Ramos (cell line): ENCODE data around the gene ABCC5.

Experiments used
- in situ Hi-C: fragments of 300-500 bp; cut with MboI; formaldehyde crosslinking; loops from one replicate; pipeline ENCODE4 v1.14.3; 2022; ENCODE audit warnings: low sequenced_read_pairs; ENCODE audit not compliant: unreplicated experiment

The ABCC5 gene

DNA sequence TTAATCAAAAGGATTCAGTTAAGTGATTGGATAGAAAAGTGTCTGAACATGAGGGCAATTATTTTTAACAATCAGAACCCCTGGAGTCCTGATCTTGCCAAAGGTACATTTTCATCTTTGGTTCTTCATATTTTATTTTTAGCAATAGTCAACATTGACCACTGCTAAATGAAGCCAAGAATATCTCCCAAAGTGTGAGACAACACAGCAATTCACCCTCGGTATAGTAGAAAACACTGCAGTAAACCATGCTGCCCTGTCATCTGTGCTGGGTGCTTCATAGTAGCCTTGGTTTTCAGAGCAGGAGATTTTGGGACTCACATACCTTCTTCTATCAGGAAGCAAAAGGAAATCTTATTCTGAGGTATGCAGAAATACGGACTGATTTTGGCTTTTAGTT lies 85.8 kb downstream of the ABCC5 start:
- in situ Hi-C loops: no loop called here

DNA sequence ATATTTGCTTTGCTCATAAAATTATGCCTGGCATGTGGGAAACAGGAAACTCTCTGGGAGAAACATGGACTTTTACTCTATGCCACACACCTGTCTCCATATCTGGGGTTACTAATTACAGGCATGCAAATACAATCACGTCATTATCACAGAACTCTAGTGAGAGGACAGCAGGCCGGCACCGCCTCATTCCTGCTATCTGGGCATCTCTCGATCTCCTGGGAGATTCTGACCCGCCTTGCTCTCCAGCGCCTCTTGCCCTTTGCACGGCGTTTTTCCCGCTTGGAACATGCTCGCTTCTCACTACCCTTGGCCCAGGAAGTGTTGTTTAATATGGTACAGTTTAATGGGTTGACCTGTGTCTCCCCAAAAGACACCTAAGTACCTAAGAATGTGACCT lies 87.6 kb downstream of the ABCC5 start:
- in situ Hi-C loops: no loop called here

DNA sequence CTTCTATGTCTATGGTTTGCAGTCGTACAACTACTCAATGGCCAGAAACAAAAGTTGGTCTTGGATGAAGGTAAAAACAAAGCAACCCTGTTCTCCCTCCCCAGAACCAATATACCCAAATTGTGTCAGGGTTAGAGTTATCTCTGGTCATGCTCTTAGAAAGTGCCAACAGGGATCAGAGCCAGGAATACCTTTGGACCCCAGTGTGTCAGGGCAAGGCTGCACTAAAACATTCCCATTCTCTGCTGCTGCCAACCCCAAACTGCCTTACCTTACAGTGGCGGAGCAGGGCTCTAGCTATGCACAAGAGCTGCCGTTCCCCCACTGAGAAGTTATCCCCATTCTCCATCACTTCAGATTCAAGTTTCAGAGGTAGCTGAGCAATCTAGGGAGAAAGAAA lies 90.6 kb downstream of the ABCC5 start:
- in situ Hi-C loops: no loop called here

DNA sequence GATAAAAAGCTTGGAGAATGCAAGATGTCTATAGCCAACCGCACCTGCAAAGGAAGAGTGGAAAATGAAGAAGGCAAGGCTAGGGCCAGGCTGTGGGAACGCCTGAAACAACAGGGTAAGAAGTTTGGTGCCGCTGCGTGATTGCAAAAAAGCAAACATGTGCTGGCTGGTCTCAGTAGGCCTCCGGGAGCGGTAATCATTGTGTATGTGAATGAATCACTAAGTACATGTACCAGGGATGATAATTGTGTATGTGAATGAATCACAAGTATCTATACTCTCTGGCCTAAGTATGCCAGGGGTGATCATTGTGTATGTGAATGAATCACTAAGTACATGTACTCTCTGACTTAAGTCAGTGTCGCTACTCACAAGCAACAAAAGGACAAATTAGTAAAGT lies 92.7 kb downstream of the ABCC5 start:
- in situ Hi-C loops: no loop called here

DNA sequence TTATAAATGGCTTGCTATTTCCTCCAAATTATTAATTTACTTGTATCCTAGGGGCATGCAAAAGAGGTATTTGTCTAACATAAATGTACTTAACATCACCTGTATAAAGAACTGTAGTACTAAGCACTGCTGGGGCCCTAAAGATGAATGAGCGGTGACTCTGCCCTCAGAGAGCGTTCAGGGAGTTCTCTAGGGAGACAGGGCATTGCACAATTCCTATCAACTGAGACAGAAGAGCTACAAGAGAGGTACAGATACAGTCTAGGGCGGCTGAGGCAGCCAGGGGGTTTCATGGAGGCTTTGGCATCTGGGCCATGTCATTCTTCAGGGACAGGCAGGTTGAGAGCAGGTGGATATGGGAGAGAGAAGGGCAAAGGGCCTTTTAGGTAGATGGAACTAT lies 93.1 kb downstream of the ABCC5 start:
- in situ Hi-C loops: no loop called here

DNA sequence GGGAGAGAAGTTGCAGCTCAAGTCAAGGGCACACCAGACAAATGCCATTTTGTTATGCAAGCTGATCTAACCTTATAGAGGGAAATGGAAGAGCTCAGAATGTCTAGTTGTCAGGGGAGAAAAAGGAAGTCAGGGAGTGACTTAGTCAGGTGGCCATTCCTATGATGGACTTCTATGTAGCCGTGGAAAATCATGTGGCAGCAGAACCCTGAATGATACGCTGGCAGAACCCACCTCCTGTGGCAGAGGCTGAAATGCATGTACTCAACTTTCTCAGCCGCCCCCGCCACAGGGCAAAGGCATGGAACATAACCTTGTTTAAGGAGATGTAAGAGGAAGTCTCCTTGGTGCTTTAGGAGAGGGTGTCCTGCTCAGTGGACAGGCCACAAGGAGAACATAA lies 95.3 kb downstream of the ABCC5 start:
- in situ Hi-C loops: no loop called here

DNA sequence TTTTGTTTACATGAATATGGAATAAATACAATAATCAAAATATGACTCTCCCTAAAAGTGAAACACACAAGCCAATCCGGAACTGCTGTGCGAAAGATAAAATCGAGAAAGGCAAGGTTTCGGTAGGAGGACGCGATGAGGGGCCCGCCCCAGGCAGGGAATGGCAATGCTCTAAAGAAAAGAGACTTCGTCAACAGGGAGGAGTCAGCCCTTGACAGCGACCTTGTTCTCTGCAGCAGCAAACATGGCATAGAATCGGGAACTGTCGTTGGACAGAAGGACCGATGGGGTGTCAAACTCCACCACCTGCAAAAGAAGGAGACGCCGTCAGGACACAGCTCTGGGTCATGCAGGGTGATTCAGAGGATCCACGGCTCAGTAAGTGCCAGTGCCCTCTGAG lies 96.6 kb downstream of the ABCC5 start:
- in situ Hi-C loops: no loop called here

DNA sequence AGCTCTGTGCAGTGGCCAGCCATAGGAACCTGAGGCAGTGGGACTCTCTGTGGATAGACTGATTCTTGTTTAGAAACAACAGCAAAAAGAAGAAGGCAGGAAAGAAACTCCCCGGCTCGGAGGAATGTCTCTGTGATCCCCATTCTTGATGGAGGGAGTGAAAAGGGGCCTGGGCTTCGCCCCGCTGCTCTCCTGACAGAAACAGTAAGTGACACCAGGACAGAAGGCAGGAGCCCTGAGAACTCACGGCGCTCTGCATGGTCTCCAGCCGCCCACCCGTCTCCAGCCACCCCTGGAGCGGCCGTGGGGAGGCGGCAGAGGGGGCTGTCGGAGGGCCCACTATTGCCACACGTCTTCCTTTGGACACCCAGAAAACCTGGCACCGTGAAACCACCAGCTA lies 97.3 kb downstream of the ABCC5 start:
- in situ Hi-C loops: no loop called here

DNA sequence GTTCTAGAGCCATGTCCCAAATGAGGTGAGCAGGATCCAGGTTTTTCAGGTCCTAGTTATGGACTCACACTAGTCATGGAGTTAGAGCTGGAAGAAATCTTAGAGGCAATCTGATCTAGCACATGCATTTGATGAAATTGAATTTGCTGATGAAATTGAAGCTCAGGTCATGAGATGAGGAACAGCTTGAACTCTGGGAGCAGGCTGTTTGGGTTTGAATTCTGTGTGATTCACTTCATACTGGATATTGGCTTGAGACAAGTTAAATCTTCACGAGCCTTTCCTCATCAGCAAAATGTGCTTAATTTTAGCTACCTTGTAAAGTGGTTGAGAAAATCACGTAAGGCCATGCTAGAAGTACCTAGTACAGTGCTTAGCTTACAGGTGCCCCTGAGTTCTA lies 99.5 kb downstream of the ABCC5 start:
- in situ Hi-C loops: no loop called here

DNA sequence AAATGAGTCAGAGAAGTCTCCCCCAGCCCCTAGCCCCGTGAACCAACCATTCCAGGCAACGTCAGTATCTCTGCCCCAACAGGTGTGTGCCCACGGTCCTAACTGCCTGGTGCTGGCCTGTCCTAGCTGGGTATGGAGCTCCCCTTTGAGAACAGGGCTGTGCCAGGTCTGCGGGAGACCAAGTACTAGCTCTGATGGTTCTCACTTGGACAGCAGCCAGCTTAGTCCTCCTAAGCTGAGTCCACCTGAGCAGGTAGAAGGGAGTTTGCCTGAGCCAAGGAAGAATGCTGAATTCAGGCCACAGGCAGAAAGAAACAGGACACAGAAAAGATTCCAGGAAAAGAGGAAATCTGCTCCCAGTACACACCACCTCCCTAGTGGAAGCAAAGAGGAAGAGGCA lies 99.9 kb downstream of the ABCC5 start:
- in situ Hi-C loops: no loop called here

DNA sequence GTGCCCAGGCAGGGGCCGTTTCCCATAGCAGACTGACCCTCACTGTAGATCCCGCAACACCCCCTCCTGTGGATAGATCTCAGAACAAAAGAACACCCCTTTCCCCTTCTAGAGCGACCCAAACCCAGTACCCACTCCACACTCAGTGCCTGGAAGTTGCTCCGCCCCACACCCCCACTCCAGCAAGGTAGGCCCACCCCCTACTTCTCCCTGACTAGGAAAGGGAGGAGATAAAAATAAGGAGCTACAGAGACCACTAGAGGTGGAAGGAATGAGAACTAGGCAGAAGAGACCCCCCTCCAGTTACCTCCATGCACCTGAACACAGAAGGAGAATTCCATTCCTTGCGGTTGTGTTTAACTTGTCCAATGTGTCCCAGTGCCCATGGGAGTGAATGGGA lies 102.8 kb downstream of the ABCC5 start:
- in situ Hi-C loops: no loop called here

DNA sequence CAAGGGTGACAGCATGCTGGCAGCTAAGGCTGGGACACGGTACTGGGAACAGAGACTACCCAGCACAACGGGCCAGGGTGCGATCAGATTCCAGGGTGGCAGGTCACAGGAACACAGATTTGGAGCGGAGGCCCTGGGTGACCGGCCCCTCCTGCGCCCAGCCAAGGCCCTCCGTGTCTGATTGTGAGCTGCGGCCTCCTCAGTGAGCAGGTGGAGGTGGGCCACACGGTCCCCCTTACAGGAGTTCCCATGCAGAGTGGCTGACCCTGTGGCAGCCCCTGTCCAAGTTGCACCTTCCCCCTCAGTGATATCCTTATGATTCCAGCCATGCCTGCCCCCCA lies 104.1 kb downstream of the ABCC5 start:
- in situ Hi-C loops: no loop called here

DNA sequence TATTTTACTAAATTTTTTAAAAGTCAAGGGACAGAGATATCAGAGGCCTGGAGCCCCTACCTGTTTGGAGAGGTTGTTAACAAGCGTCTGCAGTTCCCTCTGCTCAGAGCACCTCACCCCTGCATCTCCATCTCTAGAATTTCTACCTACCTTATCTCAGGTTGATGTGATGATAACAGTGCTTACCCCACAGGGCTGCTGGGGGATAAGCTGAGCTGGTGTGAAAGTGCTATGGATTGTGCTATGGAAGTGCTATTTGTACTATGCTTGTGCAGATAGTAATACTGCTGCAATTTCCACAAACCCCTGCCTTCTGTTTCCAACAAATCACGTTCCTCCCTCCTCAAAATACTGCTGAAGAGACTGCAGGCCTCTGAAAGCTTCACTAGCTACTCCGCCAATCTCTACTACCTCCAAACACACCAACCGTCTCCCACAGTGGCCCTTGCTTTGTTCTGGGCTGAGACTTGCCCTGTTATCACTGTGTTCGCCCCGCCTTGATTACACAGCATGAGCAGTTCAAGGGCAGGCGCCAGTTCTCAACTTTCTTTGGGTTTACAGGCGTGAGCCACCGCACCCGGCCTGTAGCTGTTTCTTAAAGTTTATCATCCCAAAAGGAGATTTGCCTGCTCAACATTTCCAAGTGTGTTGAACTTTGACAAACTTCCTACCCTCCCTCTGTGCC lies 104.6 kb downstream of the ABCC5 start:
- in situ Hi-C loops: no loop called here

DNA sequence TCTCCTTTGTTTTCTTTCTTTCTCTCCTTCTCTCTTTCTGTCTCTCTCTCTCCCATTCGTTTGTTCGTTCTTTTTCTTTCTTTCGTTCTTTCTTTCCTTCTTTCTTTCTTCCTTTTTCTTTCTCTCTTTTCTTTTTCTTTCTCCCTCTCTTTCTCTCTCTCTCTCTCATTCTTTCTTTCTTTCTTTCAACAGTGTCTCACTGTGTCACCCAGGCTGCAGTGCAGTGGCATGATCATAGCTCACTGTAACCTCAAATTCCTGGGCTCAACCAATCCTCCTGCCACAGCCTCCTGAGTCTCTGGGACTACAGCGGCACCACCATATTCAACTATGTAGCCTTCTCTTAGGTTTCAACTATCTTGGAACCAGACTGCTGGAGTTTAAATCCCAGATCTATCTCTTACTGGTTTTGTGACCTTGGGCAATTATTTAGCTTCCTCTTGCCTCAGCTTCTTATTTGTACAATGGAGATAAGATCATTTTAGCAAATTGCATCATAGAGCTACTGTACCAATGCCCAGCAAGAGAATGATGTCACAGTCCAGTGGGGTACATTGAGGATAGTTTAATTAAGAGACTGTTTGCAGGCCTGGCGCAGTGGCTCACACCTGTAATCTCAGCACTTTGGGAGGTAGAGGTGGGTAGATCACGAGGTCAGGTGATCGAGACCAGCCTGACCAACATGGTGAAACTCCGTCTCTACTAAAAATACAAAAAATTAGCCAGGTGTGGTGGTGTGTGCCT lies 105.7 kb downstream of the ABCC5 start:
- in situ Hi-C loops: no loop called here

DNA sequence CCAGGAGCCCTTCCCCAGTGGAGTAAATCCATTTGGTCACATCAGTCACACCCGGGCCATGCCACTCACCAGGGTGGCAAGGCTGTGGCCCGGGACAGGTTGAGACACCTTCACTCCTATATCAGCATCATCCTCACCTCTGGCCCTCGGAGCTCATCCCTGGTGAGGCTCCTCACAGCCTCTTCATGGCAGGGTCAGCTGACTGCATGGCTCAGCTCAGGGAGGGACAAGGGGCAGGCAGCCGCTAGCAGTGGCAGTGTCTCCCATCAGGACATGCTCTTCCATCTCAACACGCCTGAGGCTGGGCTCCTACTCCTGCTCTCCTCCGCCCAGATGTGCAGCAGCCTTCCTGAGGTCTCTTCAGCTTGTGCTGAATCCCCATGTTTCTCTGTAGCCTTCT lies 106.6 kb downstream of the ABCC5 start:
- in situ Hi-C loops: no loop called here

DNA sequence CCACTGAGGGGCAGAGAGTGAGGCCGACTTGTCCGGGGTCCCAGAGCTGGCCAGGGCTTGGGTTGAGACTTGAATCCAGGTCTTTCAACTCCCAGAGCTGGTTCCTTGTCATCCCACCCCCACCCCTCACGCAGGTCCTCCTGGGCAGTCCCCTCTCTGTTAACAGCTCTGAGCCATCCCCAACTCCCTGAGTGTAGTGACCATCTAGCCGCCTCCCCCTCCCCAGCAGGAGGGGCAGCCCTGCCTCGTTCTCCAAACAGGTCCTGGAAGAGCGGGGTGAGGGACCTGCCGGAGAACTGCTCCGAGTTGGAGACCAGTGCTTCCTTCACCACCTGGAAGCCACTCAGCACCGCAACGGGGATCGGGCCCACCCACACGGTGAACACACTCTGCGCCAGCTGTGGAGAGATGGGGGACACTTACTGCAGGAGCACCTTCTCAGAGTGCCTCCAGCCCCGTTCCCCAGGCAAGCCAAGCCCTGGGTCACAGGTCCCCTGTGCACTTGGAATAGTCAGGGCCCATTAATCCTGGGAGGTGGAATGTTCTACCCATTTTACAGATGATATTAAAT lies 108.6 kb downstream of the ABCC5 start:
- in situ Hi-C loops: loop anchor here (5.0 kb wide), 2 partner anchors 108 to 373 kb away; partner anchors contain the start of gene ABCC5

DNA sequence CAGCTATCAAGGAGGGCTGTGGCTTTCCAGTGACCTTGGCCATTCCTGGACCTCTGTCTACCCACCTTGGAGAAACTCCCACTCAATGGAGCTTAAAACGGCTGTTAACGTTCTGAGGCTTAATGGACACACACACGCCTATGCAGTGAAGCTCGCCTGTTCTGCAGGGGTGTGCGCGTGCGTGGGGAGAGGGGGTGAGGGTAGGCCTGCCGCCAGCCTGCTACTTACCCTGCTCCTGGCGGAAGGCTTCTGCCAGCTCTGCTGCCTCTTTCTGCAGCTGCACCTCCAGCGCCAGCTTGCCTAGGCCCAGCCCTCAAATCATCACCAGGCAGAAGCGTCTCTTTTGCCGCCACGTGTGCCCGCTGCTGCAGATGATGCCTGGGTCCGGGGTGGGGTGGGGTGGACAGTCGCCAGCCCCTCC lies 109.8 kb downstream of the ABCC5 start:
- in situ Hi-C loops: loop anchor here (5.0 kb wide), 2 partner anchors 109 to 374 kb away; partner anchors contain the start of gene ABCC5

DNA sequence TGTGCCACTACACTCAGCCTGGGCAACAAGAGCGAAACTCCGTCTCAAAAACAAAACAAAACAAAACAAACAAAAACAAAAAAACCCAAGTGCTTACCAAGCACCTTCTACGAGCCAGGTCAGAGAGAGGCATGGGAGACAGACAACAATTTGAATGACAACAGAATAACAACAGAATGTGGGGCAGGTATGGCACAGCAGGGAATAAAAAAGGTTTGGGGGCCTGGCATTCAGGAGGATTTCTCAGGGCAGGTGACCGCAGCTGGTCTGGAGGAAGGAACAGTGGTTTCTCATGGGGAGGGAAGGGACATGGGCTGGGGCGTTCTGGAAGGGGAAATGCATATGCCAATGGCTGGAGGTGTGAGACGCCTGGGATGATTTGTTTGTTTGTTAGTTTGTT lies 110.5 kb downstream of the ABCC5 start:
- in situ Hi-C loops: loop anchor here (5.0 kb wide), 2 partner anchors 110 to 375 kb away; partner anchors contain the start of gene ABCC5

DNA sequence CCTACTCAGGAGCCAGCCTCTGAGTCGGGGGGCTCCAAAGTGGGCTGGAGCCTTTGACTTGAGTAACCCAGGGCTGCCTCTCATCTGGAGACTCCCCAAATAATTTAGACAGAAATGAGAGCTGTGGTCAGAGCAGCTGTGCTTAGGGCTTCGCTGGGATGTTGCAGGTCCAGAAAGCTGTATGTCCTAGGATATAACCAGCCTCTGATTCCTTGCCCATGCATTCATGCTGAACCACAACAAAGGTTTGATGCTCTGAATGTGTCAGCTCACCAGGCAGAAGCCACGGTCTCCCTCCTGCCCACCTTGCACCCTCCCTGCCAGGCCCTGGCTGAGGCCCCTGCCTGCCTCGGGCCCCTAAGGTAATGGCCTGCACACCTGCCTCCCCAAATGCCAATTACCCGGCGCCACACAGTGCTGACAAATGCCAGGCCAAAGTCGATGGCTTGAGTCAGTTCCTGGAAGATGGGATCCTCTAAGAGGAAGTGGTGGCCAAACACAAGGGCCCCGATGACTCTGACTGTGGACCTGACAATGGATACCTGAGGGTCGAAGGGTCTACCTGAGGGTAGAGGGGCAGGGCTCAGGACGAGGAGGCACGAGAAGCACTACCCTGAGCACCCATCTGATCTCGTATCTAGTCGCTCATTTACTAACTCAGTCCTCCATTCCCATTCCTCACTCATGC lies 111.3 kb downstream of the ABCC5 start:
- in situ Hi-C loops: loop anchor here (5.0 kb wide), 2 partner anchors 111 to 376 kb away; partner anchors contain the start of gene ABCC5

DNA sequence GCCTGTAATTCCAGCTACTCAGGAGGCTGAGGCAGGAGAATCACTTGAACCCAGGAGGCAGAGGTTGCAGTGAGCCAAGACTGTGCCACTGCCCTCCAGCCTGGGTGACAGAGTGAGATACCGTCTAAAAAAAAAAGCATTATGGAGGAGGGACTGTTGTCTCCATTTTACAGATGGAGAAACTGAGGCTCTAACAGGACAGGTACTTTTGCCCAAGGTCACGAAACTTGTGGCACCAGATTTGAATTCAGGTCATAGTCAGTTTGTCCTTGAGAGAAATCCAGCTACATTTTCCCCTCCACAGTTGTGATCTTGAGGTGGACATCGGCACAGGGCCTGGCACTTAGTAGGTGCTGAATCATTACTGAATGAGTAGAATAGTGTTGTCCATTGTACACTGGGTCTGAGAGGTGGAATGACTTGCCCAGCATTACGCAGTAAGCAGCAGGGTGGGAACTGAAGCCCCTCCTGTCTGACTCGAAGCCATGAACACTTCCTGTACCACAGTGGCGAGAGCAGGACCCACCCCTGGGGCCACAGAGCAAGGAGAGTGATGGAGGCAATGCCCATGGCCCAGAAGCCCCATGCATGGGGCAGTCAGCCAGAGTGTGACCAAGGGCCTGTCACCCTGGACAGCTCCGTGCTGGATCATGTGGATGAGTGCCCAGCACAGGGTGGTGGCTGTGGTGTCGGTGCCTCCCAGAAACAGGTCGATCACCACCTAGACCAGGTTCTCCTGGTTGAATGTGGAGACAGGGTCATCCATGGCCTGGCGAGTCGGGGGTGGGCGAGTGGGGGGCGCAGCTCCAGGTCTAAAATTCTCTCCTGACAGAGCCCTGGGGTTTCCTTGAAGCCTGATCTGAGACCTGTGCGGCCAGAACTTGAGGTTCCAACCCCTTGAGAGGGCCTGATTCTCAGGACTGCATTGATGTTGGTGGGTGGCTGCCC lies 112.6 kb downstream of the ABCC5 start:
- in situ Hi-C loops: loop anchor here (5.0 kb wide), 2 partner anchors 112 to 377 kb away; partner anchors contain the start of gene ABCC5
